MG63 (cell line): Measurements from ENCODE around the gene CTSO. TPM values are rescaled to one million over a fixed set of nuclear protein-coding genes. Genes with fewer than 3 reads are reported as not detected.
"Not testable (repeated sequence)": the region's sequence is repeated elsewhere in the genome, so short reads cannot be mapped to it uniquely, and the experiment has no call there.

Experiments used
- DNase-seq: peaks from one replicate; pipeline ENCODE4 v3.0.0-alpha.2; 2020
- H3K27me3 ChIP-seq: fragments of 250-450 bp; sonication (Bioruptor Pico); 2 replicates; pipeline ENCODE4 v1.5.1; 2020; ENCODE audit warnings: mild to moderate bottlenecking, moderate library complexity
- H3K36me3 ChIP-seq: fragments of 250-450 bp; sonication (Bioruptor Pico); 2 replicates; pipeline ENCODE4 v1.5.1; 2020; ENCODE audit warnings: mild to moderate bottlenecking, moderate library complexity
- H3K4me3 ChIP-seq: fragments of 250-450 bp; sonication (Bioruptor Pico); 2 replicates; pipeline ENCODE4 v1.5.1; 2020; ENCODE audit warnings: mild to moderate bottlenecking, moderate library complexity
- H3K9me3 ChIP-seq: fragments of 250-450 bp; sonication (Bioruptor Pico); 2 replicates; pipeline ENCODE4 v1.5.1; 2020; ENCODE audit warnings: mild to moderate bottlenecking, moderate library complexity
- total RNA-seq: library from RNA; depleted of rRNA; stranded (reverse); fragments of >200 nt; shearing (Covaris generic); gene quantifications from 2 replicates; pipeline ENCODE4 v1.2.3, GENCODE V29; 2014; ENCODE audit warnings: low replicate concordance

The CTSO gene
- total RNA-seq, 1 experiment from 2014 or later: 0.63 TPM

- DNase-seq: no peak
- Histone ChIP-seq H3K27me3 (no peaks in the 10 kb centered on the region), H3K36me3 (no peaks in the 10 kb centered on the region), H3K4me3 (no peak overlapping the region), H3K9me3 (no peaks in the 10 kb centered on the region)
Observed at GRCh38 chr4:155962767-155963166, 9.1 kb upstream of the CTSO start.

- Histone ChIP-seq H3K36me3 (no peaks in the 10 kb centered on the region), H3K4me3 (no peak overlapping the region), H3K27me3 (no peaks in the 10 kb centered on the region), H3K9me3 (no peaks in the 10 kb centered on the region)
- DNase-seq: no peak
Observed at GRCh38 chr4:155961575-155961974, 7.9 kb upstream of the CTSO start.

DNA sequence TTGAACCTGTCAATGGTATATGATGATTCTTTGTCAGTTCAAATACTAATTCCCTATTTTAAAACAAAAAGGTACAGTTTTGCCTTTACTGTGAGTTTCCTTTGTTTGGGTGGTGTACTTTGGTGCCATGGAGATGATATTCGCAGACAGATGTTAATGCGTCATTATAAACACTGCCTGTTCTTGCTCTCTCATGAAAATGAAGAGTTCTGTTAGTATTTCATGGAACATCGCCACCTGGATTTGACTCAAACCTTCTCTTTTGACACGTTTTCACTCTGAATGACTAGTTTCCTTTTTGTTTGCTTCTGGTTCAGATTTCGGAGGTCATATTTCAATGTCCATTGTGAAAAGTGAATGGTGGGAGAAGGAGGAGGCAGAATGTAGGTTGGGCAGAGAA, 6.9 kb upstream of the CTSO start:
- no peaks in the 10 kb centered on the region for H3K36me3 ChIP-seq
- no peak overlapping the region for H3K4me3 ChIP-seq
- no peak for DNase-seq
- H3K27me3 ChIP-seq: no peaks in the 10 kb centered on the region
- H3K9me3 ChIP-seq: no peaks in the 10 kb centered on the region

GRCh38 chr4:155959417-155959816, 5.8 kb upstream of the CTSO start:
- no peaks in the 10 kb centered on the region for H3K9me3 ChIP-seq
- DNase-seq: no peak
- no peak overlapping the region for H3K4me3 ChIP-seq
- no peaks in the 10 kb centered on the region for H3K27me3 ChIP-seq
- H3K36me3 ChIP-seq: no peaks in the 10 kb centered on the region

GRCh38 chr4:155956461-155956860, 2.8 kb upstream of the CTSO start:
- DNase-seq: no peak
- no peak overlapping the region for H3K4me3 ChIP-seq
- H3K9me3 ChIP-seq: no peaks in the 10 kb centered on the region
- no peaks in the 10 kb centered on the region for H3K27me3 ChIP-seq
- no peaks in the 10 kb centered on the region for H3K36me3 ChIP-seq

DNA sequence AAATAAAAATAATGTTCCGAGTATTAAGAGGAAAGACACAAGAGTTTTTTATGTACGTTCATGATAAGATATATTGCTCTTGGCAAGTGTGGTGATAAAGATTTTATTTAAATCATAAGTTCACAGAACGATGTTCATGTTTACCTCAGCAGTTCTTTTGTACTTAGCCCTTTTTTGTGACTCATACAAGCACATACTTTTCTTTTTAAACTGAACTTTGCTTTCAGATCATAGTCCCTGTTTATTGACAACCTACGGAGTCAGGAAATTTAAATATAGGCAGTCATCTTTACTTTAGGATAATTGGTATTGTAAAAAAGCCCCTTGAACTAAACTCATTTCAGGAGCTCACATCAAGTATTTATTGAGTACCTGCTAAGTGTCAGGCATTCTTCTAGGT, 1.3 kb upstream of the CTSO start:
- no peaks in the 10 kb centered on the region for H3K36me3 ChIP-seq
- H3K4me3 ChIP-seq: no peak overlapping the region
- H3K9me3 ChIP-seq: no peaks in the 10 kb centered on the region
- DNase-seq: no peak
- H3K27me3 ChIP-seq: no peaks in the 10 kb centered on the region

DNA sequence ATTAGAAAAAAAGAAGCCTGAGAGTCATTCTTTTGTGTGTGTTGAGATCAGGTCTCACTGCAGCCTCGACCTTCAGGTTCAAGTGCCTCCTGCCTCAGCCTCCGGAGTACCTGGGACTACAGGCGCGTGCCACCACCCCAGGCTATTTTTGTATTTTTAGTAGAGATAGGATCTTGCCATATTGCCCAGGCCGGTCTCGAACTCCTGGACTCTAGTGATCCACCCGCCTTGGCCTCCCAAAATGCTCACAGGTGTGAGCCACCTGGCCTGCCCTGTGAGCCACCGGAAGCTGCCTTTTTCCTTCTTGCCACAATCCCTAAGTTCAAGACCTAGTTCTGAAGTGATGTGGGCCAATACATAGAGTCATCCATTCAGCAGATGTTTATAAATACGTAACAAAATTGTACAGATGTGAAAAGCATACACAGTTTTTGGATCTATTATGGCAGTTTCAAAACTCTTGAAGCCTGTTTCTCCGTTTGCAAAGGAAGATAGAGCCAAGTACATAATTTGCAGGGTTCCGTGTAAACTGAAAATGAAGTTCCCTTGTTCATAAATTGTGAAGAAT, 536 bp upstream of the CTSO start:
- no peaks in the 10 kb centered on the region for H3K9me3 ChIP-seq
- no peaks in the 10 kb centered on the region for H3K27me3 ChIP-seq
- no peak for DNase-seq
- peak overlapping the region; percentile 66 for H3K4me3 ChIP-seq
- no peaks in the 10 kb centered on the region for H3K36me3 ChIP-seq

DNA sequence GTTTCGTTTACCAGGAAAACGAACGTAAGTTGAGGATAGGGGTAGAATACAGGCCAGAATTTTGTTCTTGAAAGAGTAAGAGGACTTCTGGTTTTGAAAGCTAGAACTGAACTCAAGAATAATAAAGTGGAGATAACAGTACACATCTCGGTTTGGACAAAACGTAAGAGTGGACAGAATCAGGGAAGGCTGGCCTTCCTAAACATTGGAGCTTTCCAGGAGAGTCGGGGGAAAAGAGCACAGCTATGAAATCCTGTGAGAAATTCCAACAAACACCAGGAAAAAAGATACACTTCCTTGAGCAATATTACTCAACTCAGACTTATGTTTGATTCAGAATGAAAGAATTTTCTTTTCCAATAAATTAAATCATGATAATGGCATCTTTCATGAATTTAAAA, 1.2 kb downstream of the CTSO start:
- Histone ChIP-seq H3K4me3 (no peak overlapping the region; the same call in 1 of the 2 replicates), H3K36me3 (no peaks in the 10 kb centered on the region)
- DNase-seq: no peak

GRCh38 chr4:155950461-155950860, 3.2 kb downstream of the CTSO start:
- no peak for DNase-seq
- no peaks in the 10 kb centered on the region for H3K36me3 ChIP-seq
- H3K27me3 ChIP-seq: no peaks in the 10 kb centered on the region
- no peaks in the 10 kb centered on the region for H3K9me3 ChIP-seq
- no peak overlapping the region for H3K4me3 ChIP-seq

More for the DNA sequence above, 1.2 kb downstream of the CTSO start:
- Histone ChIP-seq H3K9me3 (no peaks in the 10 kb centered on the region), H3K27me3 (no peaks in the 10 kb centered on the region)

GRCh38 chr4:155948541-155948940, 5.1 kb downstream of the CTSO start:
- Histone ChIP-seq H3K9me3 (no peaks in the 10 kb centered on the region), H3K36me3 (no peaks in the 10 kb centered on the region), H3K4me3 (no peak overlapping the region), H3K27me3 (no peaks in the 10 kb centered on the region)
- no peak for DNase-seq

GRCh38 chr4:155946486-155946885, 7.2 kb downstream of the CTSO start:
- H3K9me3 ChIP-seq: no peaks in the 10 kb centered on the region
- H3K27me3 ChIP-seq: no peaks in the 10 kb centered on the region
- no peaks in the 10 kb centered on the region for H3K36me3 ChIP-seq
- DNase-seq: no peak
- no peak overlapping the region for H3K4me3 ChIP-seq

DNA sequence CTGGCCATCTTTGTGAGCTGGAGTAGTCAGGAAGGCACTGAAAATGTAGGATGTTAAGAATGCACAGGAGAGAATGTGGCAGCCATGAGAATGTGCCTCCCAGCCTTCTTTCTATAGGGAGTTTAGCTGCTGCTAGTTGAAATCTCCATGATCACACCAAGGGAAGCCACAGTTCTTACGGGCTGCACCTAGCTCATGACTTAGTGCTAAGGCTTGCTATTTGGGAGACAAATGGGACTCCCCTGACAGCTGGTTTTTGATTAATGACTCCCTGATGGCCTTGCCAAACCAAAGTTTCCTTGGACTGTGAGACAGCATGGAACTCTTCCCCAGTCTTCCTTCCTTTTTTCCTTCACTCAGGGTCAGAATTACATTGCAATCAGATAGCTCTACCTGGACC, 9.2 kb downstream of the CTSO start:
- no peak for DNase-seq
- Histone ChIP-seq H3K36me3 (no peaks in the 10 kb centered on the region), H3K27me3 (no peaks in the 10 kb centered on the region), H3K4me3 (no peak overlapping the region), H3K9me3 (no peaks in the 10 kb centered on the region)

DNA sequence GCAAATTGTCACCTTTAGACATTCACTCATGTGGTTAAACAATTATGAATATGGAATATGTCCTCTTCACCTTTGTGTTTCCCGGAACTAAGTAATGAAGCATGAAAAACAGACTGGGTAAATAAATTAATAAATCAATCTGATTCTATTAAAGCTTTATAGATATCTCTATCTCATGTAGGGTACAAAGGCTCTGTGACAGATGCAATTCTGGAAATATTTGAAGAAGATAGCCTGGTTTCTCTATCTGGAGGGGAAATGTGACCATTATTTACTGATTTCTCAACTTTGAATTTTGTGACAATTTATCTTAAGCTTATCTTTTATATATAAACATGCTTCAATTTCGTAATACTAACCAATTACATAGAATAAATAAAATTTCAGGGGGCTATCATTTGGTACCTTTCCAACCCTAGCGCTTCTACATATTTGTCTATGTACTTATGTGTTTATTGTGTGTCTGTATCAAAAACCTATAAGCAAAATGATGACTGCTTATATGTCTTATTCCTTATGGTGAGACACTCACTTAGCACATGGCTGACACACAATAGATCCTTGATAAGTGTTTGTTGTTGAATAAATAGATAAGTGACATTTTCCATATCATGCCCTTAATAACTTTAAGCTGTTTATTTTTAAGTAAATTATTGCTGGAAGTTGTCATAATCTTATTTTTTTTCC, 9.9 kb downstream of the CTSO start:
- no peaks in the 10 kb centered on the region for H3K27me3 ChIP-seq
- no peak overlapping the region for H3K4me3 ChIP-seq
- DNase-seq: no peak
- H3K36me3 ChIP-seq: no peaks in the 10 kb centered on the region
- no peaks in the 10 kb centered on the region for H3K9me3 ChIP-seq

DNA sequence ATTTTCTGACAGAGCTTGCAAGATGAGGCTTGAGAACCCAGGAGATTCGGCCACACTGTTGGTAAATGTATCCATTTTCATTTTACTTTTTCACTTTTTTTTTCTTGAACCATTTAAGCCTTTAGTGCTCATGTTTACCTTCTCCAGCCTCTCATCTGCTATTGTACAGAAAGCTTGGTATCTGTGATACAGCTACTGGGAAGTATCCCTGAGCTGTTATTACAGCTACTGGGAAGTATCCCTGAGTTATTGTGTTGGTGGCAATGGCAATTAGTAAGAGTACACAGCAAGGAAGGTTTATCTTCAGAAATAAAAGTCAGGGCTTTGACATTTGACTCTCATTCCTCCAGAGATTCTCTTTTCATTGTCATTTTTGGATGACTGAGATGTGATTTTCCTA, 11.8 kb downstream of the CTSO start:
- Histone ChIP-seq H3K36me3 (no peaks in the 10 kb centered on the region), H3K9me3 (no peaks in the 10 kb centered on the region), H3K27me3 (no peaks in the 10 kb centered on the region), H3K4me3 (no peak overlapping the region)
- DNase-seq: no peak

DNA sequence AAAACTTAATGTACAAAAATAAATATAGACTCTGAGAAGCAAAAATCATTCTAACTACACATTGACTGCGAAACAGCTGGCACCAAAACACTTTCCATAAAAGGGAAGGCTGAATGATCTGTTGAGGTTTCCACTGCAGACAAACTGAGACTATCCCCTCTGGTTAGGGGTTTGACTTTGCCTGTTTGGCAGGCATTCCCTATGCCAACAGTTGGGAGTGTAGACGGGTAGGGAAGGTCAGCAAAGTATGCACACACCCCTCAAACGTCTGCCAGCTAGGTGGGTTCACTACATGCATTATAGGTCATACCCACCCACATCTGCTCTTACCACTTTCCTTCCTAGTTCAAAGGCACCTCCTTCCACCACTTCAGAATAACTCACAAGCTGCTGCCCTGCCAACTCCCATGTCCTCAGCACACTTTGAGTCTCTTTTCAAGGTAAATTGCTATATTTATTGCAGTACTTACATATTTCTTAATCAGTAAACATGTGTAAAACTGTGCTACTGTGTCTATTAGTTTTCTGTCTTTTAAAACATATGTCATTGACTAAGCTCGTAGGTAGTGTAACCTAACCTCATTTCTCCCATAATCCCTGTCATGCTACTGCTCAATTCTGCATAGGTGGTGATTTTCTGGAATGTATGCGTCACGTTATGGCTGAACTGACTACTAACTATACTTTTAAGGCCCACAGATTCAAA, 12.4 kb downstream of the CTSO start:
- no peaks in the 10 kb centered on the region for H3K27me3 ChIP-seq
- no peak overlapping the region for H3K4me3 ChIP-seq
- no peaks in the 10 kb centered on the region for H3K9me3 ChIP-seq
- DNase-seq: no peak
- no peaks in the 10 kb centered on the region for H3K36me3 ChIP-seq

DNA sequence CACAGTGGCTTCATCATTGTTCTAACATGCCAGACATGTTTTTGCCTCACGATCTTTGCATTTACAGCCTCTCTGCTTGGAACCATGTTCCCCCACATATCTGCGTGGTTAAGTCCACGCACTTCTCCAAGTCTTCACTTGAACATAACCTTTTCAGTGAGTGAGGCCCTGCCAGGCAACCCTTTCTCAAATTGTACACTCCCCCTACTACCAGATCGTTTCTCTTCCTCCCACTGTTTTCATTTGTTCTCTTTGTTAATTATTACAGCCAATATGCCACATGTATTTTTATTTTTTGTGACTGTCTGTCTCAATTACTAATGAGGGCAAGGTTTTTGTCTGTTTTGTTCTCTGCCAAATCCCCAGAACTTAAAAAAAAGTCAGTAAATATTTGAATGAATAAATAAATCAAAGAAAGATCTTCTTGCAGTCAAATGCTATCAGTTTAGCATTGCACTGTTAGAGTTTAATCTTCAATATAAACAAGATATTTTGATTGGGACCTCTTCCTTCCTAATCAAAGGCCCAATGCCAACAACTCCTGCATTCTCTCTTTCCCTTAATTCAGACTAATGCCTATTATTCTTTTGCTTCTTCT, 18.2 kb downstream of the CTSO start:
- no peak for DNase-seq
- H3K36me3 ChIP-seq: no peaks in the 10 kb centered on the region
- H3K27me3 ChIP-seq: no peaks in the 10 kb centered on the region
- H3K9me3 ChIP-seq: no peaks in the 10 kb centered on the region
- H3K4me3 ChIP-seq: no peak overlapping the region

DNA sequence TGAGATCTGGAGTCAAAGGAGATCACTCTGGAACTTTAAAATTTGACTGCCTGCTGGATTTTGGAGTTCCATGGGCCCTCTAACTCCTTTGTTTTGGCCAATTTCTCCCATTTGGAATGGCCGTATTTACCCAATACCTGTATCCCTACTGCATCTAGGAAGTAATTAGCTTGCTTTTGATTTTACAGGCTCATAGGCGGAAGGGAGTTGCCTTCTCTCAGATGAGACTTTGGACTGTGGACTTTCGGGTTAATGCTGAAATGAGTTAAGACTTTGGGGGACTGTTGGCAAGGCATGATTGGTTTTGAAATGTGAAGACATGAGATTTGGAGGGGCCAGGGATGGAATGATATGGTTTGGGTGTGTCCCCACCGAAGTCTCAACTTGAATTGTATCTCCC, 19.0 kb downstream of the CTSO start:
- not testable (repeated sequence) for H3K27me3 ChIP-seq, H3K36me3 ChIP-seq, DNase-seq, H3K9me3 ChIP-seq, H3K4me3 ChIP-seq

GRCh38 chr4:155931634-155932033, 22.0 kb downstream of the CTSO start:
- DNase-seq: no peak
- Histone ChIP-seq H3K27me3 (no peaks in the 10 kb centered on the region), H3K4me3 (no peak overlapping the region), H3K9me3 (no peaks in the 10 kb centered on the region), H3K36me3 (no peaks in the 10 kb centered on the region)
